NCI-H1092 (cell line): Measurements from ENCODE around the gene CDC6.
"Not testable (repeated sequence)": the region's sequence is repeated elsewhere in the genome, so short reads cannot be mapped to it uniquely, and the experiment has no call there.

Experiments used
- DNase-seq: peaks from one replicate; lab custom pipeline; 2025; lab: John Stamatoyannopoulos, UW

The CDC6 gene

DNA sequence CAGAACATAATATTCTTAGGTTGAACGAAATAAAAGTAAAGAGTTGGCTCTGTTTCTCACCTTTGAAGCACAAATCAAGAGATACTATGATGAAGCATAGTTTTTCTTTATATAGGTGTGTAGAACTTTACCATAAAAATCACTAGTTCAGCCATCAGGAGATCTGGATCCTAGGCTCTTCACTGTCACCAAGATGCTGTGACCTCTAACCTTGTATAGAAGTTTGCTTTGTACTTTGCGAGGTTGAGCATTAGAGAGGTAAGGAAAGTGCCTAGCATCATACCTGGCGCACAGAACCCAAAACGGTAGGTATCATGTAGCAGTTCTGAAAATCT, 553 bp upstream of the CDC6 start:
- DNase-seq = no peak

DNA sequence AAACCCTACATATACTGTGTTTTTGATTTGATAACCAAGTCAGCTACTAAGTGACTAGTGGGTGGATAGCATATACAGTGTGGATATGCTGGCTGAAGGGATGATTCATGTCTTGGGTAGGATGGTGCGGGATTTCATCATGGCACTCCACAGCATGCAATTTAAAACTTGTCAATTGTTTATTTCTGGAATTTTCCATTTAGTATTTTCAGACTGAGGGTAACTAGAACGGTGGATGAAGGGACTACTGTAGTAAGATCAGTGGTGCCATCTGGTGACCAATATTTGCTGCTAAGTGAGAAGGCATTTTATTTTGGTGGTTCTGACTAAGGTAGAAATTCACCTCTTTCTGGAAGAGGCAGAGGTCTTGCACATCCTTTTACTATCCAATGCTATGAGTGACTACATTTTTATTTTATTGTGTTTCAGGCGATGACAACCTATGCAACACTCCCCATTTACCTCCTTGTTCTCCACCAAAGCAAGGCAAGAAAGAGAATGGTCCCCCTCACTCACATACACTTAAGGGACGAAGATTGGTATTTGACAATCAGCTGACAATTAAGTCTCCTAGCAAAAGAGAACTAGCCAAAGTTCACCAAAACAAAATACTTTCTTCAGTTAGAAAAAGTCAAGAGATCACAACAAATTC, 3.1 kb downstream of the CDC6 start:
- no peak for DNase-seq

DNA sequence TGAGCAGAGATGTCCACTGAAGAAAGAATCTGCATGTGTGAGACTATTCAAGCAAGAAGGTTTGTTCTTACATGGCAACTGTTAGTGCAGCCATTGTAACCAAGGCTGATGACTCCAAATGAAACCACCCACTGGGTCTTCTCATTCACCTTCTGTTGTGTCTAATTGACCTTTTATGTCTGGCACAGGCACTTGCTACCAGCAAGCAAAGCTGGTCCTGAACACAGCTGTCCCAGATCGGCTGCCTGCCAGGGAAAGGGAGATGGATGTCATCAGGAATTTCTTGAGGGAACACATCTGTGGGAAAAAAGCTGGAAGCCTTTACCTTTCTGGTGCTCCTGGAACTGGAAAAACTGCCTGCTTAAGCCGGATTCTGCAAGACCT, 3.6 kb downstream of the CDC6 start:
- DNase-seq = no peak

GRCh38 chr17:40293363-40293762, 5.7 kb downstream of the CDC6 start:
- no peak for DNase-seq

- DNase-seq = no peak
These were observed 8.1 kb downstream of the CDC6 start for GRCh38 chr17:40295488-40296436.

- no peak for DNase-seq
These were observed 9.8 kb downstream of the CDC6 start for GRCh38 chr17:40297511-40297910.

DNA sequence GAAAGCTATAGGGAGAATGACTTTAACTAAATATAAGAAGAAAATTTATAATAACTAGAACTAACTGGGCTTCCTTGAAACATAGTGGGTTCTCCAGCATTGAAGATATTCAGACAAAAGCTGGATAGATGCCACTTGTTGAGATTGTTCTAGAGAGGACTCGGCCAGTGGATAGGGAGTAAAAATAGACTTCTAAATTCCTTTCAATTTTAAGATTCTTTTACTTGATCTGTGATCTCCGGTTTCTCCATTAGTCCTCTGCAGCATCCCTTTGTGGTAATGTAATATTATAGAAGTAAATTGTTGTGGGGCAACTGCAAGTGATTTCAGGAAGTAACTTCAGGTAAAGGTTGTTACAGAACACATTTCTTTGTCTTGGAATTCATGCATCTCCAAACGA, 11.0 kb downstream of the CDC6 start:
- no peak for DNase-seq

DNA sequence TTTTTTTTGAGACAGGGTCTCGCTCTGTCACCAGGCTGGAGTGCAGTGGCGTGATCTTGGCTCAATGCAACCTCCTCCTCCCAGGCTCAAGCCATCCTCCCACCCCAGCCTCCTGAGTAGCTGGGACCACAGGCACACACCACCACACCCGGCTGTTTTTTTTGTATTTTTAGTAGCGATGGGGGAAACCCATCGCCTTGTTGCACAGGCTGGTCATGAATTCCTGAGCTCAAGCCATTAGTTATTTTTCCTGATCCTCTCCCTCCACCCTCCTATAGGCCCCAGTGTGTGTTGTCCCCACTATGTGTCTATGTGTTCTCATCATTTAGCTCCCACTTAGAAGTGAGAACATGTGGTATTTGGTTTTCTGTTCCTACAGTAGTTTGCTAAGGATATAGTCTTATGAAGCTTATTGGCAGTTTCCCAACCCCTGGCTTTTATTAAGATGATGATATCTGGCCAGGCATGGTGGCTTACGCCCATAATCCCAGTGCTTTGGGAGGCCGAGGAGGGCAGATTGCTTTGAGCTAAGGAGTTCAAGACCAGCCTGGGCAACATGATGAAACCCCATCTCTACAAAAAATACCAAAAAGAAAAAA, 11.6 kb downstream of the CDC6 start:
- not testable (repeated sequence) for DNase-seq

DNA sequence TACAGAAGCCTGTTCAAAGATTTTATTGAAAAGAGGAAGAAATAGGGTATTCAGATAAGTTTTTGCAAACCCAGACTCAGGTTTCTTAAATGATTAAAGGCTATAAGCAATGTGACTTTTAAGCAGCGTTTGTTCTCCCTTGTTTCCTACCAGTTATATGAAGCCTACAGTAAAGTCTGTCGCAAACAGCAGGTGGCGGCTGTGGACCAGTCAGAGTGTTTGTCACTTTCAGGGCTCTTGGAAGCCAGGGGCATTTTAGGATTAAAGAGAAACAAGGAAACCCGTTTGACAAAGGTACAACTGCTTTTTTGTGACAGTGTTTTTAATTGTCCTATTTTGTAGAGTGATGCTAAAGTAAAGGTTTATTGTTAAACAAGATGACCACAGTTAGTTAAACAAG, 13.6 kb downstream of the CDC6 start:
- DNase-seq = no peak

- DNase-seq = peak; percentile 42
These were observed 15.5 kb downstream of the CDC6 start for GRCh38 chr17:40303009-40303657.

GRCh38 chr17:40303708-40304551, 16.3 kb downstream of the CDC6 start:
- DNase-seq = peak; percentile 53

DNA sequence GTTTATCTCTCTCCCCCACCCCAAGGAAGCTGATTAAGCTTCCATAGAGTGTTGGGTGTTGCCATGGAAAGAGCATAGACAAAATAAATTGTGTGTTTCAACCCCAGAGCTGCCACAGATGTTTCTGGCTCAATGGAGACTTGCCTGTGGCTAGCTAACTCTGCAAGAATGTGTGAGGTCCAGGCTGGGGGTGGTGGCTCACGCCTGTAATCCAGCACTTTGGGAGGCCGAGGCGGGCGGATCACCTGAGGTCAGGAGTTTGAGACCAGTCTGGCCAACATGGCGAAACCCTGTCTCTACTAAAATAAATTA, 16.8 kb downstream of the CDC6 start:
- DNase-seq = not testable (repeated sequence)

DNA sequence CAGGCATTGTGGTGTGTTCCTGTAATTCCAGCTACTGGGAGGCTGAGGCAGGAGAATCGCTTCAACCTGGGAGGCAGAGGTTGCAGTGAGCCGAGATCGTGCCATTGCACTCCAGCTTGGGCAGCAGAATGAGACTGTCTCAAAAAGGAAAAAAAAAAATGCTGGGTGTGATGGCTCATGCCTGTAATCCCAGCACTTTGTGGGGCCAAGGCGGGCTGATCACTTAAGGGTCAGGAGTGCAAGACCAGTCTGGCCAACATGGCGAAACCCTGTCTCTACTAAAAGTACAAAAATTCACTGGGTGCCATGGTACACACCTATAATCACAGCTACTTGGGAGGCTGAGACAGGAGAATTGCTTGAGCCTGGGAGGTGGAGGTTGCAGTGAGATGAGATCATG, 17.2 kb downstream of the CDC6 start:
- not testable (repeated sequence) for DNase-seq

DNA sequence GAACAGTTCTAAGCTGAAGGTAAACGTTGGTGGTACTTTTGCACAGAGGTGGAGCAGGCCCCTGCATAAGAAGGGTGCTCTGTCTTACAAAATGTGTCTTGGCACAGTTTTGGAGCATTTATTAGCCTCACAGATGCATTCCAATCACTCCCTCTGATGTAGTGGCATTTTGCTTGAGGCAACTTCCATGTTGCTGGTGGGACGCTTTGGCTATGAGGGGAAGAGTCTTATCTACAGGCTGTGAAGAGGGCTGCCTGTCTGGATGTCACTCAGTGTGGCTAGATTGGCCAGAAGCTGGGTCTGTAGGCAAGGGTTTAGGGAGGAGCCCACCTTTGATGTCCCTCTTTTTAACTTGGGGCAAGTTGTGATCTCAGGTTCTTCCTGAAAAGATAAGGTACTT, 18.7 kb downstream of the CDC6 start:
- DNase-seq = no peak

GRCh38 chr17:40307001-40307730, 19.5 kb downstream of the CDC6 start:
- DNase-seq = peak; percentile 49

DNA sequence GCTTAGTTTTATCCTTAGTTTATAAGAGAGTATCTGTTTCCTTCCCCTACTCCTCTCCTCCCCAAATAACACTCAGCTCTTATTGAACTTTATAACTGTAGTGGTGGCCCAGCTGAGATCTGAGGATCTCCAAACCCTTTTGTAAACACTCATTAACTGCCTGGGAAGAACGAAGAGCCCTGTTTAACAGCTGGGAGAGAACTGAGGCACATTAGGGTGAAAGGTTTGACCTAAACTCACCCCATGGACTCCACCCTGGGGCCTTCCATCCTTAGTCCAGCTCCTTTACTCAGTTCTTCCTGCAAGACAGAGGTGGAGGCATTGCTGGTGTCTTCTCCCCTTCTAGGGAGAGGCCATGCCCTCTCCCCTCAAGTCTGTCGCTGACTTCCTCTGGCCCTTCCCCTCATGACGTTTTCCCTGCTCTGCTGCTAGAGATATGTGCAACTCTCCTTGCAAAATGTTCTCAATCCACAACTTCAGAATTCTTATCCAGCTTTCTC, 20.1 kb downstream of the CDC6 start:
- DNase-seq = no peak

- DNase-seq = peak; percentile 15
These were observed 21.6 kb downstream of the CDC6 start, which contains the start of gene RARA for GRCh38 chr17:40309031-40309948. TSS of gene RARA (plus strand) at chr17:40309180. CDS start at chr17:40331219, 22,039 bp downstream.

DNA sequence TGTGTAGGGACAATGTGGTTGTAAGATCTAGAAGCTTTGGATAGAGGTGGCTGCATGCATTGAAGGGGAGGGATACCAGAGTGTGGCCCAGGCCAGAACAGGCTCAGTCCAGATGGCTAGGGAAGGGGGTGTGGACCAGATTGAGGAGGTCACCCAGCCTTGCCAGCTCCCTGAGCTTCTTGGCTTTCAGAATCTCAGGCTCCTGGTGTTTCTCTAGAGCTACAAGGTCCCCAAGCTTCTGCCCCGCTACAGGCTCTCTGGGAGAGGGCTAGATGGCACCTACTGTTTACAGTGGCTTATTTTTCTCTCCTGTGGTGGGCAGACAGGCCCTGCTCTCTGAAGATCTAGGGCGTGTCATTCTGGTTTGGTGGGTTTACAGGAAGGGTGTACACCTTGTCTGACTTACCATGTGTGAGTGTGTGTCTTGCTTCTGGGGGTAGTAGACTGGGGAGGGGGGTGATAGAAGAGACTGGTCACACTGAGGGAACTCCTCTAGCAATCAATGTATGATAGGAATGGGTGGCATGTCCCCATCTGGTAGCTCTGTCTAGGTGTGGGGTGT, 22.4 kb downstream of the CDC6 start:
- no peak for DNase-seq

- no peak for DNase-seq
These were observed 23.3 kb downstream of the CDC6 start for GRCh38 chr17:40310882-40311391.
